Lung (tissue), 12 donors: ENCODE measurements around the gene EBF3. TPM values are rescaled to one million over a fixed set of nuclear protein-coding genes. Genes with fewer than 3 reads are reported as not detected.

Source experiments
- ATAC-seq: fragments of 200-7000 bp; cut with Tn5 transposase; one replicate; pipeline ENCODE4 v1.9.1; 2020; ENCODE audit warnings: moderate number of reproducible peaks; ENCODE audit not compliant: insufficient read depth, low FRiP score
- DNase-seq, 3 donors: peaks; one replicate each; pipeline ENCODE4 v3.0.0-alpha.2; 2013 to 2017
- H3K27ac ChIP-seq, 2 donors: one replicate each; pipeline ENCODE4 v1.5.1; 2013; ENCODE audit warnings: mild to moderate bottlenecking in 2 of 2, moderate library complexity in 2 of 2, control low read depth in 1 of 2, inconsistent platforms in 1 of 2, low read depth in 1 of 2, low read length in 1 of 2
- H3K27me3 ChIP-seq, 3 donors: one replicate each; pipeline ENCODE4 v1.5.1; 2013; ENCODE audit warnings: low read length in 2 of 3; ENCODE audit not compliant: control insufficient read depth in 3 of 3, insufficient read depth in 3 of 3
- H3K36me3 ChIP-seq, 4 donors: one replicate each; pipeline ENCODE4 v1.5.1; 2013; ENCODE audit warnings: low read length in 4 of 4, mild to moderate bottlenecking in 1 of 4, moderate library complexity in 1 of 4; ENCODE audit not compliant: control insufficient read depth in 4 of 4, insufficient read depth in 4 of 4
- H3K4me1 ChIP-seq, 5 donors: one replicate each; pipeline ENCODE4 v1.5.1; 2013; ENCODE audit warnings: low read length in 5 of 5, mild to moderate bottlenecking in 2 of 5, moderate library complexity in 1 of 5; ENCODE audit not compliant: control insufficient read depth in 5 of 5, insufficient read depth in 5 of 5
- H3K4me3 ChIP-seq: one replicate; pipeline ENCODE4 v1.5.1; 2013; ENCODE audit warnings: mild to moderate bottlenecking, control low read depth, moderate library complexity
- H3K9ac ChIP-seq, 2 donors: one replicate each; pipeline ENCODE4 v1.5.1; 2013; ENCODE audit warnings: low read length in 2 of 2, control low read depth in 1 of 2; ENCODE audit not compliant: insufficient read depth in 1 of 2
- H3K9me3 ChIP-seq, 4 donors: one replicate each; pipeline ENCODE4 v1.5.1; 2013; ENCODE audit warnings: low read length in 3 of 4, mild to moderate bottlenecking in 1 of 4, moderate library complexity in 1 of 4; ENCODE audit not compliant: control insufficient read depth in 4 of 4, insufficient read depth in 3 of 4
- CTCF ChIP-seq: IDR thresholded peaks from 2 replicates; pipeline ENCODE4 v1.5.1; 2012; ENCODE audit warnings: mild to moderate bottlenecking; ENCODE audit errors: control extremely low read depth, extremely low read depth
- WGBS, 2 donors: extraction: QIAGEN DNeasy Blood & Tissue Kit; methylation state at CpG; one replicate each; pipeline ENCODE4 v1.1.7; 2013; 5-methylcytosine and 5-hydroxymethylcytosine counted together
- polyA plus RNA-seq, 2 donors: library from polyadenylated mRNA; stranded (reverse); fragments of 200-250 nt; gene quantifications; one replicate each; pipeline ENCODE4 v1.2.1, GENCODE V29; 2013
- total RNA-seq, 2 donors: library from RNA; depleted of rRNA in 1 of 2; stranded (reverse); fragments of >200 nt in 1 of 2; gene quantifications; one replicate each; pipeline ENCODE4 v1.2.1, GENCODE V29; 2014 to 2021
- donor health status: control.
- donor health status: control.
- donor health status: Bipolar disorder and iron deficiency.
- donor health status: healthy.
- donor health status: DM: yes; HTN: yes; CAD: no.

EBF3 gene
- total and polyA plus RNA-seq, 4 donors, result 0.06 to 1.1 (median 0.08) TPM; not detected in 1

- peaks cover 0 to 8% (median 0%) of the 10 kb centered on the region in 4 donors for H3K9me3 ChIP-seq
- H3K4me3 ChIP-seq, result no peak overlapping the region
- 77 to 88% methylated on average over 22 of the region's 22 CpGs for WGBS, 2 donors
- ATAC-seq (no peak), DNase-seq (peak in 1 of 3 donors; percentile 13)
- peaks cover 6 to 66% (median 56%) of the 10 kb centered on the region in 3 donors for H3K27me3 ChIP-seq
- no peak overlapping the region for H3K9ac ChIP-seq
- H3K27ac ChIP-seq, result peak overlapping the region in 1 of 2 donors; percentile 85
- TF ChIP-seq CTCF, result no peak
- H3K4me1 ChIP-seq, result peaks cover 0 to 11% (median 0%) of the 10 kb centered on the region in 5 donors
- no peaks in the 10 kb centered on the region for H3K36me3 ChIP-seq
Observed at GRCh38 chr10:129953119-129954051, 10.7 kb downstream of the EBF3 start.

- H3K27ac ChIP-seq, result peak overlapping the region in 1 of 2 donors; percentile 85
- TF ChIP-seq CTCF, result no peak
Observed at GRCh38 chr10:129952378-129953118, 11.5 kb downstream of the EBF3 start.

GRCh38 chr10:129951970-129952265 lies 12.2 kb downstream of the EBF3 start:
- 95 to 99% methylated on average over 4 of the region's 4 CpGs for WGBS, 2 donors
- no peak overlapping the region for H3K4me3 ChIP-seq
- no peak for TF ChIP-seq CTCF
- ATAC-seq (no peak), DNase-seq (no peak)
- no peak overlapping the region for H3K27ac ChIP-seq
- H3K4me1 ChIP-seq, result peaks cover 0 to 11% (median 0%) of the 10 kb centered on the region in 5 donors
- peaks cover 2 to 51% (median 42%) of the 10 kb centered on the region in 3 donors for H3K27me3 ChIP-seq
- peaks cover 0 to 6% (median 0%) of the 10 kb centered on the region in 4 donors for H3K9me3 ChIP-seq
- H3K9ac ChIP-seq, result no peak overlapping the region
- H3K36me3 ChIP-seq, result no peaks in the 10 kb centered on the region

More at GRCh38 chr10:129952378-129953118, 11.5 kb downstream of the EBF3 start:
- ATAC-seq (no peak), DNase-seq (no peak)
- H3K27me3 ChIP-seq, result peaks cover 5 to 58% (median 48%) of the 10 kb centered on the region in 3 donors
- 81 to 82% methylated on average over 13 of the region's 13 CpGs for WGBS, 2 donors
- H3K9ac ChIP-seq, result no peak overlapping the region
- H3K4me1 ChIP-seq, result peaks cover 0 to 11% (median 0%) of the 10 kb centered on the region in 5 donors
- no peak overlapping the region for H3K4me3 ChIP-seq
- H3K9me3 ChIP-seq, result peaks cover 0 to 6% (median 0%) of the 10 kb centered on the region in 4 donors
- no peaks in the 10 kb centered on the region for H3K36me3 ChIP-seq
